HPDE6-E6E7 (cell line): ENCODE data around the gene KAZN.

Source experiments
- DNase-seq: peaks from one replicate; pipeline ENCODE4 v3.0.0; 2011; ENCODE audit warnings: missing footprints; ENCODE audit errors: extremely low spot score

Gene KAZN

GRCh38 chr1:14853518-14853917 lies 255.0 kb downstream of the KAZN start:
- DNase-seq, result no peak

- no peak for DNase-seq
Observed at GRCh38 chr1:14855268-14855667, 256.8 kb downstream of the KAZN start.

- DNase-seq, result no peak
Observed at GRCh38 chr1:14855801-14856200, 257.3 kb downstream of the KAZN start.

GRCh38 chr1:14857436-14858195 lies 259.1 kb downstream of the KAZN start:
- DNase-seq, result no peak

- no peak for DNase-seq
Observed at GRCh38 chr1:14862114-14862771, 263.8 kb downstream of the KAZN start.

- no peak for DNase-seq
Observed at GRCh38 chr1:14865106-14865505, 266.6 kb downstream of the KAZN start.

- no peak for DNase-seq
Observed at GRCh38 chr1:14866911-14867612, 268.6 kb downstream of the KAZN start.

- no peak for DNase-seq
Observed at GRCh38 chr1:14869187-14869586, 270.7 kb downstream of the KAZN start.

- DNase-seq, result no peak
Observed at GRCh38 chr1:14871218-14871970, 272.9 kb downstream of the KAZN start.

- DNase-seq, result no peak
Observed at GRCh38 chr1:14872762-14873161, 274.3 kb downstream of the KAZN start.

GRCh38 chr1:14873677-14874076 lies 275.2 kb downstream of the KAZN start:
- DNase-seq, result no peak

- no peak for DNase-seq
Observed at GRCh38 chr1:14875524-14876509, 277.3 kb downstream of the KAZN start.

- DNase-seq, result no peak
Observed at GRCh38 chr1:14876747-14877146, 278.3 kb downstream of the KAZN start.

- no peak for DNase-seq
Observed at GRCh38 chr1:14877224-14877623, 278.7 kb downstream of the KAZN start.

- no peak for DNase-seq
Observed at GRCh38 chr1:14878124-14878523, 279.6 kb downstream of the KAZN start.

- DNase-seq, result no peak
Observed at GRCh38 chr1:14878951-14879350, 280.5 kb downstream of the KAZN start.

GRCh38 chr1:14880456-14881316 lies 282.2 kb downstream of the KAZN start:
- DNase-seq, result no peak

GRCh38 chr1:14881775-14882672 lies 283.5 kb downstream of the KAZN start:
- no peak for DNase-seq
